A549 (cell line): Measurements from ENCODE around the gene EFNA5. TPM values are rescaled to one million over a fixed set of nuclear protein-coding genes. Genes with fewer than 3 reads are reported as not detected.

Experiments used
- ATAC-seq, 2 experiments: fragments of 200-7000 bp in 1 of 2; fragments of >200 bp in 1 of 2; cut with Nextera tagmentation in 1 of 2; cut with Tn5 transposase in 1 of 2; 3 replicates each; pipeline versions ENCODE4 v1.8.0 to v1.9.1; 2018 to 2020; ENCODE audit warnings: mild to moderate bottlenecking in 1 of 2, moderate library complexity in 1 of 2
- CTCF ChIA-PET: fragments of 300-600 bp; sonication (Branson Sonifier 250); formaldehyde crosslinking; extraction: SDS; loops from one replicate; lab custom pipeline; 2021; ENCODE audit warnings: antibody characterized with exemption, inconsistent platforms; lab: Yijun Ruan, JAX
- POLR2A ChIA-PET: fragments of 350-600 bp; formaldehyde crosslinking; extraction: SDS; loops from one replicate; lab custom pipeline; 2021; ENCODE audit warnings: antibody characterized with exemption, inconsistent platforms; lab: Yijun Ruan, JAX
- DNase-seq, 2 experiments: peaks; one replicate each; pipeline versions ENCODE4 v3.0.0 to v3.0.0-alpha.2; 2011 to 2016; ENCODE audit warnings: low read depth in 1 of 2, low spot score in 1 of 2
- FAIRE-seq: peaks from 2 replicates; lab custom pipeline; 2011; peaks lifted over from hg19 to GRCh38; lab: Jason Lieb, UNC
- H3K27ac ChIP-seq, 2 experiments: fragments of >200 bp; sonication (Bioruptor Twin); formaldehyde crosslinking; 3 replicates each; pipeline ENCODE4 v1.5.1; 2016 to 2017
- H3K4me1 ChIP-seq: fragments of >200 bp; sonication (Bioruptor Twin); formaldehyde crosslinking; 3 replicates; pipeline ENCODE4 v1.6.1; 2016
- H3K4me2 ChIP-seq: fragments of >200 bp; sonication (Bioruptor Twin); formaldehyde crosslinking; 3 replicates; pipeline ENCODE4 v1.6.1; 2016
- H3K4me3 ChIP-seq: fragments of >200 bp; sonication (Bioruptor Twin); formaldehyde crosslinking; 3 replicates; pipeline ENCODE4 v1.5.1; 2016
- H3K9me3 ChIP-seq: fragments of >200 bp; sonication (Bioruptor Twin); formaldehyde crosslinking; 3 replicates; pipeline ENCODE4 v1.6.1; 2016
- BHLHE40 ChIP-seq: IDR thresholded peaks from 2 replicates; pipeline ENCODE4 v1.6.1; 2012; ENCODE audit warnings: low read depth, low read length, inconsistent platforms
- CHD4 ChIP-seq: fragments of 200-600 bp; sonication (generic); IDR thresholded peaks from 2 replicates; pipeline ENCODE4 v1.6.1; 2016; ENCODE audit warnings: antibody characterized with exemption, mild to moderate bottlenecking, borderline replicate concordance
- ESRRA ChIP-seq: fragments of 150-350 bp; IDR thresholded peaks from 2 replicates; pipeline ENCODE4 v1.6.1; 2014; ENCODE audit warnings: mild to moderate bottlenecking, low read length, borderline replicate concordance
- FOSL2 ChIP-seq, 2 experiments: fragments of 450-650 bp in 1 of 2; fragments of >200 bp in 1 of 2; sonication (Bioruptor Twin) in 1 of 2; formaldehyde crosslinking; IDR thresholded peaks; 2 replicates each; pipeline versions ENCODE4 v1.5.0 to v1.6.1; 2016 to 2020; ENCODE audit warnings: mild to moderate bottlenecking in 1 of 2, moderate library complexity in 1 of 2
- GATA3 ChIP-seq: IDR thresholded peaks from 2 replicates; pipeline ENCODE4 v1.6.1; 2012; ENCODE audit warnings: borderline replicate concordance
- HEYL ChIP-seq: fragments of 250-450 bp; sonication (Bioruptor Pico); IDR thresholded peaks from 2 replicates; pipeline ENCODE4 v1.8.0; 2021; ENCODE audit warnings: mild to moderate bottlenecking, moderate library complexity
- HOXB13 ChIP-seq: fragments of 250-450 bp; sonication (Bioruptor Pico); IDR thresholded peaks from 2 replicates; pipeline ENCODE4 v1.5.0; 2020; ENCODE audit warnings: low read depth, mild to moderate bottlenecking, moderate library complexity
- JUNB ChIP-seq: fragments of >200 bp; sonication (Bioruptor Twin); formaldehyde crosslinking; IDR thresholded peaks from 2 replicates; pipeline ENCODE4 v1.6.1; 2016
- MAFK ChIP-seq: fragments of 450-650 bp; IDR thresholded peaks from 2 replicates; pipeline ENCODE4 v1.6.1; 2014; ENCODE audit not compliant: partially characterized antibody
- NR3C1 ChIP-seq: fragments of >200 bp; sonication (Bioruptor Twin); formaldehyde crosslinking; IDR thresholded peaks from 3 replicates; pipeline ENCODE4 v1.6.1; 2017
- POLR2A ChIP-seq: IDR thresholded peaks from 2 replicates; pipeline ENCODE4 v1.6.1; 2012; ENCODE audit warnings: mild to moderate bottlenecking, low read length
- RFX5 ChIP-seq: fragments of 450-650 bp; IDR thresholded peaks from 2 replicates; pipeline ENCODE4 v1.7.1; 2014; ENCODE audit warnings: antibody characterized with exemption, mild to moderate bottlenecking, moderate library complexity
- RNF2 ChIP-seq: fragments of 200-600 bp; sonication (generic); IDR thresholded peaks from 2 replicates; pipeline ENCODE4 v1.6.1; 2016; ENCODE audit warnings: low read depth, mild to moderate bottlenecking, antibody characterized with exemption, moderate library complexity, borderline replicate concordance
- SREBF2 ChIP-seq: fragments of 450-650 bp; IDR thresholded peaks from 2 replicates; pipeline ENCODE4 v1.6.1; 2014; ENCODE audit warnings: mild to moderate bottlenecking, moderate library complexity
- TFCP2L1 ChIP-seq: fragments of 250-450 bp; sonication (Bioruptor Pico); IDR thresholded peaks from 2 replicates; pipeline ENCODE4 v1.5.0; 2021; ENCODE audit warnings: mild to moderate bottlenecking
- ZNF302 ChIP-seq: fragments of 250-450 bp; sonication (Bioruptor Pico); IDR thresholded peaks from 2 replicates; pipeline ENCODE4 v1.9.0; 2021; ENCODE audit warnings: inconsistent platforms, mild to moderate bottlenecking, moderate library complexity
- WGBS: methylation state at CpG from one replicate; pipeline ENCODE4 v1.1.6; 2017; ENCODE audit errors: missing lambda C conversion rate; 5-methylcytosine and 5-hydroxymethylcytosine counted together
- polyA plus RNA-seq, 4 experiments: library from polyadenylated mRNA; depleted of rRNA in 3 of 4; stranded (reverse); fragments of >200 nt; fragmentation: RNase III in 1 of 4; extraction: RNeasy Plus Mini Kit Qiagen cat#74134 plus additional on column Dnase treatment in 1 of 4; gene quantifications; 2 replicates in 3 of 4; 3 replicates in 1 of 4; pipeline ENCODE4 v1.2.3, GENCODE V29; 2011 to 2017
- TF ChIP-seq, protein P1 (sequence below): IDR thresholded peaks from 2 replicates; pipeline ENCODE4 v1.6.1; 2012; ENCODE audit warnings: low read depth, borderline replicate concordance
- TF ChIP-seq, protein P2 (sequence below): IDR thresholded peaks from 2 replicates; pipeline ENCODE4 v1.6.1; 2012

Gene EFNA5
- polyA plus RNA-seq, 2 of the 4 experiments (the other 2 are of a cell fraction): 8.5 to 20.7 TPM

DNA sequence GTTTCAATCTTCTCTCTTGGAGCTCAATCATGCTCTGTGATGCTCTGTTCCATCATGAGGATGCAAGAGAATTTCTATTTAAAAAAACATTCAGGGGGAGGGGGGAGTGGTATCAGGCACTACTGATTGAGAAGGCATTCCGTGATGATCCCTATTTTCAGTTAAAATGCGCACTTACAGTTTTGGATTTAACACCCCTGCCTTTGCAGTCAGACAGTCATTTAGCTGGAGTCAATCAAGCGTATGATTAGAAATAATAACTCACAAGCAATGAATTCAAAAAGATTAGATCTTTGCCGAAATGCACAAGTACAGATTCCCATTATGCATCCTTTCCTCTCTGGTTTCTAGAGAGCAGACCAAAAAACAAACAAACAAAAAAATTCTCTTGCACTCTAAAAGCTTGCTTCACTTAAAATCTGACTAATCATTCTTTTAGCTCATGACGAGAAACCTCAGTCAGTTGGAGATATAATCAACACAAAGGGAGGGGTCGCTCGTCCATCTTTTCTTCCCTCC, 55.4 kb downstream of the EFNA5 start:
- no peak overlapping the region for H3K4me3 ChIP-seq
- TF ChIP-seq ESRRA (no peak), FOSL2 (IDR thresholded peaks at IDR 0.05) (no peak), FOSL2 (CRISPR knock-in tag; IDR thresholded peaks at IDR 0.05) (0 out of 2 replicates have a peak, but pooled peaks have one; percentile 10), BHLHE40 (no peak)
- ChIA-PET POLR2A (interaction anchor here (0.6 kb wide), 1 partner anchor 57 kb away, joined by 9 read pairs; no protein-coding TSS in a partner anchor), CTCF (interaction anchor here (0.9 to 2.7 kb wide), 4 partner anchors 8 to 43 kb away, joined by 3 to 10 read pairs (median 4); no protein-coding TSS in a partner anchor)
- peaks cover 82% of the 10 kb centered on the region for H3K4me1 ChIP-seq
- H3K27ac ChIP-seq: 0 out of 6 replicates have a peak overlapping the region, but pooled peaks of 1 of the 2 experiments have one; percentile 3
- H3K4me2 ChIP-seq: peak overlapping the region; percentile 53
- 57% methylated on average over 7 of the region's 7 CpGs for WGBS
- FAIRE-seq (peak; percentile 32), DNase-seq (peak in 1 of 2 experiments; percentile 27), ATAC-seq (peak in 1 of 2 experiments; percentile 39; a peak in 2 of 6 replicates)
- no peaks in the 10 kb centered on the region for H3K9me3 ChIP-seq

DNA sequence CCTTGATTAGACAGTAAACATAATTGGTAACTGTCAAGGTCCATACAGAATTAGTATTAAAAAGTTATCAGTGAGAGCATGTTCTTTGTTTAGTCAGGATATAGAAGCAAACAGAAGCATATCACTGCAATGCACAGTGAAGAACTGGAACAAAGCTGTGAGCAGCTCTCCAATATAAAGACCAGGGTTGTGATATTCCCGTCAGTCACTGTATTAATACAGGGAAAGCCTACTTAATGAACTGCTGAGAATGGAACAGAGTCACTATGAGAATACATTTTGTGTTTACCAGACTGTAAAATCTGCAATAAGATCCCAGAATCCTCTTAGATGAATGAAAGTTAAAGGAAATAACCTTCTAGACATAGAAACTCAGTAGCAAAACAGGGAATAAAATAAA, 58.2 kb downstream of the EFNA5 start:
- POLR2A ChIA-PET: no interaction called here
- TF ChIP-seq NR3C1: no peak
- no peak for TF ChIP-seq RFX5
- TF ChIP-seq SREBF2: no peak
- TF ChIP-seq POLR2A: no peak
- TF ChIP-seq HEYL (CRISPR knock-in tag): no peak
- no peak for TF ChIP-seq RNF2
- no peak for TF ChIP-seq ZNF302 (CRISPR knock-in tag)
- TF ChIP-seq CHD4: no peak
- no peak for TF ChIP-seq HOXB13 (CRISPR knock-in tag)
- TF ChIP-seq JUNB: no peak
- TF ChIP-seq, protein P1, sequence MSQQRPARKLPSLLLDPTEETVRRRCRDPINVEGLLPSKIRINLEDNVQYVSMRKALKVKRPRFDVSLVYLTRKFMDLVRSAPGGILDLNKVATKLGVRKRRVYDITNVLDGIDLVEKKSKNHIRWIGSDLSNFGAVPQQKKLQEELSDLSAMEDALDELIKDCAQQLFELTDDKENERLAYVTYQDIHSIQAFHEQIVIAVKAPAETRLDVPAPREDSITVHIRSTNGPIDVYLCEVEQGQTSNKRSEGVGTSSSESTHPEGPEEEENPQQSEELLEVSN: no peak
- FAIRE-seq (no peak), ATAC-seq (no peak), DNase-seq (no peak)
- H3K4me1 ChIP-seq: peaks cover 79% of the 10 kb centered on the region
- H3K4me2 ChIP-seq: peak overlapping the region; percentile 2; the same call in 1 of the 3 replicates
- H3K27ac ChIP-seq: no peak overlapping the region
- no peak overlapping the region for H3K4me3 ChIP-seq
- 91% methylated on average over 1 of the region's 1 CpG for WGBS
- H3K9me3 ChIP-seq: no peaks in the 10 kb centered on the region
- CTCF ChIA-PET: no interaction called here

DNA sequence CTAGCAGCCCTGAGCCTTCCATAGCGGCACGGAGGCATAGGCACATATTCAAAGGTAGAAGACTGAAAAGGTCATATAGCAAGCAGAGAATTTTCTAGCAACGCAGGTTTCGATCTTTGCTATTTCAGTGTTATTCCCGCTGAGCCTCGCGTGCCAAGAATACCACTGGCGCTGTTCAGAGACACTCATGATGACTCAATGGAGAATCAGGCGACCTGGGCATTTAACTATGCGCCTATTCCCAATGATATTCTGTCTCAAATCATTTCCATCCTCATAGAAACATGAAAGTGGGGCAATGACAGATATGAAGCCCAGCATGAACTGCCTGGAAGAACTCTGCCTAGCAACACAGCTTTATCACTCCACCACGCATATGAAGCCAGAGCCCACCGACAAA, 59.9 kb downstream of the EFNA5 start:
- H3K4me2 ChIP-seq: peak overlapping the region; percentile 50
- DNase-seq: peak in 1 of 2 experiments; percentile 30
- peak overlapping the region; percentile 17 to 56; a peak in 4 of 6 replicates for H3K27ac ChIP-seq
- H3K4me3 ChIP-seq: no peak overlapping the region
- no peak for FAIRE-seq
- CTCF ChIA-PET: interaction anchor here (1.0 to 1.2 kb wide), 2 partner anchors 39 to 53 kb away, joined by 3 to 4 read pairs; no protein-coding TSS in a partner anchor
- TF ChIP-seq MAFK (no peak), RFX5 (peak; percentile 73; the same call in 1 of the 2 replicates), SREBF2 (no peak), ESRRA (no peak), GATA3 (no peak), FOSL2 (IDR thresholded peaks at IDR 0.05) (no peak), FOSL2 (CRISPR knock-in tag; IDR thresholded peaks at IDR 0.05) (peak; percentile 55), TFCP2L1 (CRISPR knock-in tag) (no peak)
- TF ChIP-seq, protein P2, sequence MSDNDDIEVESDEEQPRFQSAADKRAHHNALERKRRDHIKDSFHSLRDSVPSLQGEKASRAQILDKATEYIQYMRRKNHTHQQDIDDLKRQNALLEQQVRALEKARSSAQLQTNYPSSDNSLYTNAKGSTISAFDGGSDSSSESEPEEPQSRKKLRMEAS: no peak
- TF ChIP-seq, protein P1: no peak
- POLR2A ChIA-PET: no interaction called here
- ATAC-seq: peak in 1 of 2 experiments; percentile 60; a peak in 4 of 6 replicates
- H3K4me1 ChIP-seq: peaks cover 74% of the 10 kb centered on the region
- 79% methylated on average over 12 of the region's 12 CpGs for WGBS
- no peaks in the 10 kb centered on the region for H3K9me3 ChIP-seq
